ENCODE data around the gene PPIA. TPM values are rescaled to one million over a fixed set of nuclear protein-coding genes. Genes with fewer than 3 reads are reported as not detected.
A peak's percentile ranks its signal among the peaks of the same experiment; 100 is the strongest.

Gene PPIA
- total and polyA plus RNA-seq, 9 donors = 718 to 1,341 (median 860) TPM

DNA sequence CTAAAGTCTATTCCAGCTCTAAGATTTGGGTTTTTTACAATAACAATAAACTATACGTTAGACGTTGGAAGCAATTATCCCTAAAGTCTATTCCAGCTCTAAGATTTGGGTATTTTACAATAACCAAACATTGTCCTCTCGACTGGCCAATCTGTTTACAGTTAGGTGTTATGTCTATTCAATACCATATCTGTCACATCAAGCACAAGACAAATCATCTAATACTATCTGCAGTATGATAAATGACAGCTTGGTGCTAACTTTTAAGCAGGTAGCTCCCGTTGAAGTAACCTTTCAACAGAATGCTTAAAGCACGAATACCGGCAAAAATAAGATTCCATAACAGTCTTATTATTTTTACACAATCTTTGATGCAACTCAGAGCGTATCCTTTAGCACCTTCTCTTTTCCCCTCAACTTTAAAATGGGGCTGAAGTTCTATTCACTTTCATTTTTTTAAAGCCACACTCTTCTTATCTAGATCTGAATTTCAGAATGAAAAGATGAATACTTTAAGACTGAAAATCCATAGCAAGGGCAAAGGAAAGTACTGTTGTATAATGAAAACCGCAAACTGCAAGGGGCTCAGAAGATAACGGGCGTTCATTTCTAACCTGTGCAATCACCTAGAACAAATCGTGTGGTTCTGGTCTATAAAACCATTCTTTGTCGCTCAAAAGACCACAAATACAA, 50.5 kb downstream of the PPIA start:
- H3K27ac ChIP-seq (ENCODE audit: low read length) = peak overlapping the region; percentile 99
- no peaks in the 10 kb centered on the region for H3K9me3 ChIP-seq (replicated peaks; ENCODE audit: control insufficient read depth, low read depth, low read length)
- 0% methylated on average over 5 of the region's 12 CpGs for WGBS (ENCODE audit: insufficient coverage)
- H3K4me1 ChIP-seq (ENCODE audit: control insufficient read depth, insufficient read depth, low read length) = peaks cover 10% of the 10 kb centered on the region
- no peak for DNase-seq
- H3K4me3 ChIP-seq (ENCODE audit: low read length) = peak overlapping the region; percentile 72
- no peaks in the 10 kb centered on the region for H3K27me3 ChIP-seq (ENCODE audit: control insufficient read depth, insufficient read depth, low read length)
- peaks cover 3% of the 10 kb centered on the region for H3K36me3 ChIP-seq (ENCODE audit: control insufficient read depth, insufficient read depth, low read length)

DNA sequence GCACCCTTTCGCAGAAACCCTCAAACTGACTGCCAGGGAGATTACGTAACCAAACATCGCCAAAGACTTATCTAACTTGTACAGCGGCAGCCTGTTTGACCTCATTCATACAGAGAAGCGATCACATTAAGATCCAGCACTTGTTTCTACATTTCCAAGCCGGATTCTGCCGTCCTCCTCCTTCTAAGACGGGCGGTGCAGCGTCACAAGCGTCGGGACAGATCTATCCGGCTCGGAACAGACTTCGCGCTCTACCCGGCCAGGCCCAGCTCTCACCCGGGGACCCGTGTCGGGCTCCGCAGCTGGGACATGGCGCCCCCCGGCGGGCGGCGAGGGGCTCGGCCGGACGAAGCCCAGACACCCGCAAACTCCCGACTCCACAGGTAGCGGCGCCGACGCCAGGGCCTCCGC, 51.0 kb downstream of the PPIA start:
- H3K27ac ChIP-seq (ENCODE audit: low read length) = peak overlapping the region; percentile 99
- H3K4me3 ChIP-seq (ENCODE audit: low read length) = peak overlapping the region; percentile 72
- peak; percentile 96 for DNase-seq
- no peaks in the 10 kb centered on the region for H3K27me3 ChIP-seq (ENCODE audit: control insufficient read depth, insufficient read depth, low read length)
- H3K36me3 ChIP-seq (ENCODE audit: control insufficient read depth, insufficient read depth, low read length) = peaks cover 2% of the 10 kb centered on the region
- H3K4me1 ChIP-seq (ENCODE audit: control insufficient read depth, insufficient read depth, low read length) = peaks cover 10% of the 10 kb centered on the region
- H3K9me3 ChIP-seq (replicated peaks; ENCODE audit: control insufficient read depth, low read depth, low read length) = no peaks in the 10 kb centered on the region
- WGBS (ENCODE audit: insufficient coverage) = 0% methylated on average over 36 of the region's 36 CpGs

DNA sequence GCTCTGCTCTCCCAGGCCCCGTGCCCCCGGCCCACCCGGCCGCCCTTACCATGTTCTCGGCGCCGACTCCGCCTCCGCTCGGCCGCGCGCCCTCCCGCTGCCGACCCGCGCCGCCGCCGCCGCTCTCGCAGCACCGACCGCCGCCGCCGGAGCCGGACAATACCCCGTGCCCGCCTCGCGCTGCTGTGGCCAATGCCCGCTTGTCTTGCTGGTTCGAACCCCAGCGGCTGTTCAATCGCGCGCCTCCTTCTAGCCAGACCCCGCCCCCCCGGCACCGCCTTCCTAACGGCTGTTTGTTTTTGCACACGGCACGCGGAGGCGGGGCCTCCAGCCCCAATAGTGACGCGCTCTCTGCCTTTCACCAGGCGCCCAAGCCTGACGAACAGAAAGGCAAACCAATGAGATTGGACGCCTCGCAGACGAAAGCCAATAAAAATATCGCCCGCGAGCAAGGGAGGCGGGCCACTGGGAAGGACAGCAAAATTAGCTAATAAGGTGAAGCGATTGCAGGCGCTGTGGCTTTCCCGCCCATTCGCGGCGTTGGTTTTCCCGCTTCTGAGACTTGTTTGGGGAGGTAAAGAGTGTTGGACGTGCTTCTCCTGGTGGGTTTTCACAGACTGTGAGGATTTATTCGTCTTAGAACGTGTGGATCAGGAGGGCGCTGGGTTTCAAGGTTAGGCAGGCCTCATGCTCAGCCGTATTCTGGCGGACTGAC, 51.6 kb downstream of the PPIA start, which contains the start of gene H2AZ2:
Gene H2AZ2, minus strand, starts transcription at position 168 of the 715 bp plus-strand sequence. Its CDS starts 116 bp downstream, at position 52.
- H3K4me1 ChIP-seq (ENCODE audit: control insufficient read depth, insufficient read depth, low read length) = peaks cover 10% of the 10 kb centered on the region
- peak within 1 kb of the TSS; percentile 72 for H3K4me3 ChIP-seq (ENCODE audit: low read length)
- WGBS (ENCODE audit: insufficient coverage) = 0% methylated on average over 69 of the region's 70 CpGs
- no peaks in the 10 kb centered on the region for H3K27me3 ChIP-seq (ENCODE audit: control insufficient read depth, insufficient read depth, low read length)
- peak within 1 kb of the TSS; percentile 99 for H3K27ac ChIP-seq (ENCODE audit: low read length)
- peak; percentile 100 for DNase-seq
- H3K9me3 ChIP-seq (replicated peaks; ENCODE audit: control insufficient read depth, low read depth, low read length) = no peaks in the 10 kb centered on the region
- no peaks in the 10 kb centered on the region for H3K36me3 ChIP-seq (ENCODE audit: control insufficient read depth, insufficient read depth, low read length)

GRCh38 chr7:44849259-44849884, 52.9 kb downstream of the PPIA start:
- no peaks in the 10 kb centered on the region for H3K9me3 ChIP-seq (replicated peaks; ENCODE audit: control insufficient read depth, low read depth, low read length)
- H3K36me3 ChIP-seq (ENCODE audit: control insufficient read depth, insufficient read depth, low read length) = no peaks in the 10 kb centered on the region
- H3K27ac ChIP-seq (ENCODE audit: low read length) = peak overlapping the region; percentile 20
- H3K4me1 ChIP-seq (ENCODE audit: control insufficient read depth, insufficient read depth, low read length) = peaks cover 10% of the 10 kb centered on the region
- H3K27me3 ChIP-seq (ENCODE audit: control insufficient read depth, insufficient read depth, low read length) = no peaks in the 10 kb centered on the region
- DNase-seq = no peak
- 100% methylated on average over 1 of the region's 10 CpGs for WGBS (ENCODE audit: insufficient coverage)
- H3K4me3 ChIP-seq (ENCODE audit: low read length) = peak overlapping the region; percentile 35

DNA sequence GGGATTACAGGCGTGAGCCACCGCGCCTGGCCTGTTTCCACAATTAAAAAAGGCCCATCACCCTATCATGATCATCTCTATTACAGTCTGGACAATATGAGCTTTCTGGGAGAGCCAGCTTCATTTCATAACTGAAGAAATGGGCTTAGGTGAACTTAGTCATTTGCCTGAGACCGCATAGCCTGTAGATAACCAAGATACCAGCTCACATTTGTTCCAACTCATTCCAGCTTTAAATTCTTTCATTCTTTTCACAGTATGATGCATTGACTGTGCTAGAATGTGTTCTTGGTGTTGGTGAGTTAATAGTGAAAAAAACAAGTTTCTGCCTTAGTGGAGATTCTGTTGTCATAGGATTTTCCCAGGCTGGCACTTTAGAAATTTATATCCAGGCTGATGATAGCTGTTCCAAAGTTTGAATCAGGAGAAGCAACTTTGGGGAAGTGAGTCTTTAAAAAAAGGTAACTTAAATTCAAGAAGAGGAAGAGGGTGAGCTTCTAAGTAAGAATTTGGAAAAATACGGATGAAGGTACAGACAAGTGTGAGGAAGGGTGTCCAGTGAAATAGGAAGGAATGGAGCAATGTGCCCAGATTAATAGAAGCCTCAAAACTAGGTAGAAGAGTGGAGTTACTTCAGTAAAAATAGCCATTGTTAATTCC, 53.5 kb downstream of the PPIA start:
- Histone ChIP-seq H3K9me3 (replicated peaks; ENCODE audit: control insufficient read depth, low read depth, low read length) (no peaks in the 10 kb centered on the region), H3K27me3 (ENCODE audit: control insufficient read depth, insufficient read depth, low read length) (no peaks in the 10 kb centered on the region), H3K4me1 (ENCODE audit: control insufficient read depth, insufficient read depth, low read length) (peaks cover 10% of the 10 kb centered on the region), H3K36me3 (ENCODE audit: control insufficient read depth, insufficient read depth, low read length) (no peaks in the 10 kb centered on the region), H3K27ac (ENCODE audit: low read length) (no peak overlapping the region), H3K4me3 (ENCODE audit: low read length) (no peak overlapping the region)
- DNase-seq = no peak
- 80% methylated on average over 4 of the region's 5 CpGs for WGBS (ENCODE audit: insufficient coverage)

DNA sequence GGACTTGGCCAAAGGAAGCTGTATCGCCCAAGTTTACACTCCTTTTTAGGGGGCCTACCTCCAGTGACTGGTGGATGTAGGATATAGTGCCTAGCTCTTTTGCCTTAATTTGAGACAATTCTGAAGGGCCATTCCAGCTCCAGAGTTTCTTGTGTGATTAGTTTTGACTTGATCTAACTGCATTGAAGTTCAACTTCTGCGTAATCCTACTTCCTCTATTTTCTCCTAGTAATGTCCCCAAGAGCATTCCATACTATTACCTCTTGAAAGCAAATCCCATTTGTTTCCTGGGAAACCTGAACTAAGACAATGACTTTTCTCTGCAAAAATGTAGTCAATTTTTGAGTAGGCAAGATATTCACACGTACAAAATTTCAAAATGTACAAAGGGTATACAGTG, 56.1 kb downstream of the PPIA start:
- H3K4me3 ChIP-seq (ENCODE audit: low read length) = no peak overlapping the region
- DNase-seq = no peak
- H3K36me3 ChIP-seq (ENCODE audit: control insufficient read depth, insufficient read depth, low read length) = no peaks in the 10 kb centered on the region
- H3K27ac ChIP-seq (ENCODE audit: low read length) = no peak overlapping the region
- peaks cover 6% of the 10 kb centered on the region for H3K4me1 ChIP-seq (ENCODE audit: control insufficient read depth, insufficient read depth, low read length)
- no peaks in the 10 kb centered on the region for H3K9me3 ChIP-seq (replicated peaks; ENCODE audit: control insufficient read depth, low read depth, low read length)
- 80% methylated on average over 1 of the region's 3 CpGs for WGBS (ENCODE audit: insufficient coverage)
- H3K27me3 ChIP-seq (ENCODE audit: control insufficient read depth, insufficient read depth, low read length) = no peaks in the 10 kb centered on the region

Other genes starting within 250 kb of the PPIA start
- 51.7 TPM for gene DDX56, start 222.8 kb upstream of the PPIA start, total RNA-seq
- 10 to 100 TPM; 43.6 to 64.5 (median 53.2) TPM for gene DDX56, start 222.8 kb upstream of the PPIA start, polyA plus RNA-seq (ENCODE audit: insufficient read depth in 1 of 8, insufficient read length in 8 of 8, low replicate concordance in 1 of 8)
- gene TMED4, start 214.4 kb upstream of the PPIA start, total RNA-seq = 97.8 TPM
- gene TMED4, start 214.4 kb upstream of the PPIA start, polyA plus RNA-seq (ENCODE audit: insufficient read depth in 1 of 8, insufficient read length in 8 of 8, low replicate concordance in 1 of 8) = 10 to 100 TPM; 74.8 to 88.1 (median 82.8) TPM
- 42.9 TPM for gene OGDH, start 190.1 kb upstream of the PPIA start, total RNA-seq
- 10 to 100 TPM; 54.9 to 69.3 (median 61.4) TPM for gene OGDH, start 190.1 kb upstream of the PPIA start, polyA plus RNA-seq (ENCODE audit: insufficient read depth in 1 of 8, insufficient read length in 8 of 8, low replicate concordance in 1 of 8)
- gene ZMIZ2, start 47.8 kb upstream of the PPIA start, total RNA-seq = 10.9 TPM
- 10 to 100 TPM; 21.4 to 48.9 (median 35.8) TPM for gene ZMIZ2, start 47.8 kb upstream of the PPIA start, polyA plus RNA-seq (ENCODE audit: insufficient read depth in 1 of 8, insufficient read length in 8 of 8, low replicate concordance in 1 of 8)
- gene H2AZ2, start 51.4 kb downstream of the PPIA start, total RNA-seq = 110 TPM
- 100 to 1,000 TPM; 118 to 185 (median 142) TPM for gene H2AZ2, start 51.4 kb downstream of the PPIA start, polyA plus RNA-seq (ENCODE audit: insufficient read depth in 1 of 8, insufficient read length in 8 of 8, low replicate concordance in 1 of 8)
- gene PURB, start 88.8 kb downstream of the PPIA start, total RNA-seq = 18.6 TPM
- gene PURB, start 88.8 kb downstream of the PPIA start, polyA plus RNA-seq (ENCODE audit: insufficient read depth in 1 of 8, insufficient read length in 8 of 8, low replicate concordance in 1 of 8) = 10 to 100 TPM; 19.2 to 41.2 (median 31.1) TPM
- 0.58 TPM for gene MYO1G, start 182.3 kb downstream of the PPIA start, total RNA-seq
- 1 to 10 TPM in 1 of 8 donors, under 1 TPM in 7; 0.59 to 1.2 (median 0.71) TPM for gene MYO1G, start 182.3 kb downstream of the PPIA start, polyA plus RNA-seq (ENCODE audit: insufficient read depth in 1 of 8, insufficient read length in 8 of 8, low replicate concordance in 1 of 8)
- gene CCM2, start 203.5 kb downstream of the PPIA start, total RNA-seq = 36.1 TPM
- gene CCM2, start 203.5 kb downstream of the PPIA start, polyA plus RNA-seq (ENCODE audit: insufficient read depth in 1 of 8, insufficient read length in 8 of 8, low replicate concordance in 1 of 8) = 10 to 100 TPM; 40.4 to 47.2 (median 43.9) TPM

Measured in muscle of leg (tissue), 11 donors.